GM18526 (cell line): ENCODE data around the gene C14orf39.

Experiments used
- POLR2A ChIP-seq: IDR thresholded peaks from 3 replicates; pipeline ENCODE4 v1.6.1; 2011; ENCODE audit not compliant: insufficient read length; ENCODE audit errors: extremely low read depth

The C14orf39 gene, protein sequence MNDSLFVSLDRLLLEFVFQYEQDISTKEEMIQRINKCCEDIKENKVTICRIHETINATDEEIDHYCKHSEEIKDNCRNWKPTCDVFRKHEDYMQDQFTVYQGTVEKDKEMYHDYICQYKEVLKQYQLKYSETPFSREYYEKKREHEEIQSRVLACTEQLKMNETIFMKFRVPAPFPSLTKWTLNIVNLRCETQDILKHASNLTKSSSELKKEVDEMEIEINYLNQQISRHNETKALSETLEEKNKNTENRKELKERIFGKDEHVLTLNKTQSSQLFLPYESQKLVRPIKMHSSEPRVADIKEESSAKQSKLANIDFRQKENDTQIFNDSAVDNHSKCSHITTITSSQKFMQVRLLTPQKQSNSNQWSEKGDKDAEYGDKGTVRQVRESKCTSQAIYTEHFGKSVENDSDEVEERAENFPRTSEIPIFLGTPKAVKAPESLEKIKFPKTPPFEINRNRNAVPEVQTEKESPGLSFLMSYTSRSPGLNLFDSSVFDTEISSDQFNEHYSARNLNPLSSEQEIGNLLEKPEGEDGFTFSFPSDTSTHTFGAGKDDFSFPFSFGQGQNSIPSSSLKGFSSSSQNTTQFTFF

DNA sequence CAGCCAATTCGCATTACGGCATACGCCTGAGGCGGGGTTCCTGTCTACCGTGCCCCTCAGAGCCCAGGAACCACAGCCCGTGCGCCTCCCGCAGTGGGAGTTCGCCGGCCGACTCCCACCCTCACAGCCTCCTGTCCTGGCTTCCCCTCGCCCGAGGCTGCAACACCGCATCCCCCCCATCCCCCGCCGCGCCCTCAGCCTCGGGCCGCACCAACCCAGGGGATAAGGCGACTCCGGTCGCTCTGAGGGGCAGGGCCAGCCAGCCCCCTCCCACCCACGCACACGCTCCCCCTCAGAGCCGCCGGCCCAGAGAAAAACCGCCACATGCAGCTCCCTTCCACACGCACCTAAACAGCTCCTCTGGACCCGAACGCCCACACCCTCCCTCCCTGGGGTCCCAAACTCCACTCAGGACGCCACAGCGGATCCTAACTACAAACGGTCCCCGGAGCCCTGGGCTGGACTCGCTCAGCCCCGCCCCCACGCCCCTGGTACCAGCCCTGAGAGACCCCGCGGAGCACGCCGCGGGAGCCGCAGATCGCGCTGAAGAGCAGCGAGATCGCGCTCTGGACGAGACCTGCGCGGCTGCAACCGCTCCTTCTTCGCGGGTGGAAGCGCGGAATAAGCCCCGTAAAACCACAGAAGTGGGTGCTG lies at the start of gene C14orf39:
C14orf39 (minus strand) TSS at position 466 of the 654 bp plus-strand sequence. CDS start 985 bp downstream, outside the sequence.
- no peak for TF ChIP-seq POLR2A

DNA sequence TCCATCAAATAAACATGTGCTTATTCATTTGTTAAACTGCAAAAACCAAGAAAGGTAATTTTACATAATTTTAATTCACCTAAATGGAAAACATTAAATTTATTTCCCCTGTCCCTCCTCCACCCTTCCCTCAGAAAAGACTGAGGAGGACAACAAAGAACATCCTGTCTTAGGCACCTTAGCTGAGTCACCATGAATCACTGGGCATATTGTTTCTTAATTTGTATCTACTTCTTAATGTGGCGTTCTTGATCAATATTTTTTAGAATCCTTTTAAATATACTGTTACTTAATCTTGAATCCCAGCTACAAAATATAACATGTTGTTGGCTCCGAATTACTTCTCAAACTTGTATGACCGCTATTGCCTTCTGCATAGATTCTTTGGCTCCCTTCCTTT lies 46.6 kb upstream of the C14orf39 start:
- TF ChIP-seq POLR2A = no peak

DNA sequence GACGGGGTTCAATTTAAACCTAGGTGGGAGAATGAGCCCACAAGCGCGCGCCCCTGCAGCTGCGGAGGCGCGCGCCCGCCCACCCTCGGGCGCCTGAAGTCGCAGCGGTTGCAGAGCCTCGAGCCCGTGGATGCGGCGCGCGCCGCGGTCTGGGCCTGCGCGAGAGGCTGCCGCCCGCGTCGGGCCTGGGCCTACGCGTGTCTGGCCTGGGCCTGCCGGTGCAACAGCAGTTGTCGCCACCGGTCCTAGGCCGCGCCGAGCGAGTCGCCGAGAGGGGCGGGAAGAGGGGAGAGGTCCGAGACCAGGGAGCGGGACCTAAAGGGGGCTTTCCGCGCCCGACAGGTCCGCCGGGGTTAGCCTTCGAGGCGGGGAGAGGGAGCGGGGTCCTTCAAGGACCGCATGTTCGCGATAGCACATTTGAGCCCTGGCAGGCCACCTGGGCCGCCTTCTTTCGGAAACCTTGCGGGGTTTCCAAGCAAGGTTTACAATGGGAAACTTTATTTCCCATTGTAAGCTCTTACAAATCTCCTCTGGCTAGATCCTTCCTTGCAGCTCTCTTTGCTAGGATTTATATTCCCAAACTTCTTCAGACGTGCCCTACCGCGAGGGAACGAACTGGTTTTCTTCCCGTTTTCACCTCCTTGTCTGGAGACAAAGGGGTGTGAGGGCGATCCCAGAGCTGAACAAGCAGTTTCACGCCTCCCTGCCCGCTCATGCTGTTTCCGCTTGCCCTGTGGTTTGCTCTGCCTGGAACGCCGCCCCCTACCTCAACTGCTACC lies 29.8 kb upstream of the C14orf39 start:
- no peak for TF ChIP-seq POLR2A

DNA sequence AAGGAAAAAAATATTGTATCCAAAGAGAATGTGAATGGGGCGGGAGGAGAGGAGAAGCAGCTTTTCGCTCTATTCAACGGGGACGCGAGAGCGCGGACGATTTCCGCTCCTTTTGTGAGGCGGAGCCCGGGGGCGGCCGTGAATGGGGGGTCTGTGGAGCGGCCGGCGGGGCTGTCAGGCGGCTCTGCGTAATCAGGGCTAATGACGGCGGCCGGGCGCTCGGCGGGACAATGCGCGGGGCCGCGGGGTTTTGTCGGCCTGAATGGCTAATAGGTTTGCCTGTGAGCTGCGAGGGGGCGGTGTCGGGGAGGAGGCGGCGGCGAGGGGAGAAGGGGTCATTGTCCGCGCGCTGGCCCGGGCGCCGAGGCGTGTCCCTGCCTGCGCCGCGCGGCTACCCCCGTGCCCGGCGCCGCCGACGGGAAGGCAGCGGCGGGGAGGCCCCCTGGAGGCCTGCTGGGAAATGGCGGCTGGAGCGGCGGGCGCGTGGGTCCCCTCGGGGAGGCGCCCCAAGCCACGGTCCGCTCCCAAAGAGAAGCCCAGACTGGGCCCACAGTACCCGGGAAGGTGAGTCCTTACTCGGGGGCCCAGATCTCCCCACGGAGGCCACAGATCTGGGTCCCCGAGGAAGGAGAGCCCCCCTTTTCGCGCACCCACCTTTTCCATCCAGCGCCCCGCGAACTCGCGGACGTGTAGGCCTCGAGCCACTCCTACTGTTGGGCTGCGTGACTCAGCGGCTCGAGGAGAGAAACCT lies 29.1 kb upstream of the C14orf39 start:
- TF ChIP-seq POLR2A = no peak

DNA sequence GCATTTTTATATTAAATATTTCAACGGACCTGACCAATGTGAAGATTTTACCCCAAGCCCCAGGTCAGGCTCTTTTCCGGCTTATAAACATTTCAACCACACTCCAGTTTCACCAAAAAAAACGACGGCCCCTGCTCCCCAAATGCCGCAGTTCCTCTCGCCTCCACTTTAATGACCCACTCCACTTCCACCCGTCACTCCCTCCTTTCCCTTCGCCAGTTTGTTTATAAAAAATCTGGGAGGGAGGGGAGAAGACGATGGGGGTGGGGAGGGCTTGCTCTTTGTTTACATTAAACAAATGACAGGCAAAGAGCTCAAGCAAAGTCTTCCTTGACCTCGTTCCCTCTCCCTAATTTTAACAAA lies 28.5 kb upstream of the C14orf39 start:
- TF ChIP-seq POLR2A = no peak

DNA sequence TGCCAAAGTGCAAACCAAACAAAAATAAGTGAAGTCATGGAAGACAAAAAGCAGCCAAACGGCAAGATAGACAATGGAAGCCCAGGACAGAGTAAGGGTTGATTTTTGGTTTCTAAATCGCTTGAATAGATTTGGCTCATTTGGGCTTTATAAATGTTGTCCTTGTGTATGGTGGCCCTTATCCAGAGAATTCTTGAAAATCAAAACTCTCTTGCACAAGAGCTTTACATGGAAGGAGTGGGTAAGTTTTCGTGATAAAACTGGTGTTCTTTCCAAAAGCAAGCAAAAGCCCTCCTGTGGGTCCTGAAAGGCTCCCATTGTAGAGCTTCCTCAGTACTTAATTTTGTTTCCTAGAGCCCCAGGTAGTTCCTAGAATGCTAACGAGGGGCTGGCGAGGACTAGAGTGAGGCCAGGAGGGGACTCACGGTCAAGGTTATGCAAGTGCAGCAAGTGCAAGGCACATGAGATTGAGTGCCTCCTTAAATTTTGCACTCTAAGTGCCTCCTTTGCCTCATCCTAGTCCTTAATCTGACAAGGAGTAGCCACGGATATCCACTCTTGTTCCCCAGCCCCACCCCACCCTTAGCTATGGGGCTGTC lies 27.2 kb upstream of the C14orf39 start:
- TF ChIP-seq POLR2A = no peak

DNA sequence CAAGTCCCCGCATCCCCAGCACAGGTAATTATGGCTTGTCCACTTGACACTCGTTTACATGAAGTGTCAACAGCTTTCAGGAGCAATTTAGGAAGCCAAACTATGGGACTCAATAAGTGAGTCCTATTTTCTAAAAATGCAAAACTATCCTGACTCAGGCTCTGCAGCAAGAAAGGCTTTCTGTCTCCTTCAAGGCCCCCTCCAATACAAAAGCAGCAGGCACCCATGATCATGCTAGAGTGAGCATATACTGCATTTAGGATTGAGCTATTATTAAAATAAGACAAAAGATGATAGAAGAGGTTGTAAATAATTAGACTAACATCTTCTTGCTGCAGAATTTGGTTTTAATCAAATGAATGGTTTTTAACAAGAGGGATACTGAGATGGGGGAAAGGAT lies 26.3 kb upstream of the C14orf39 start:
- TF ChIP-seq POLR2A = no peak

DNA sequence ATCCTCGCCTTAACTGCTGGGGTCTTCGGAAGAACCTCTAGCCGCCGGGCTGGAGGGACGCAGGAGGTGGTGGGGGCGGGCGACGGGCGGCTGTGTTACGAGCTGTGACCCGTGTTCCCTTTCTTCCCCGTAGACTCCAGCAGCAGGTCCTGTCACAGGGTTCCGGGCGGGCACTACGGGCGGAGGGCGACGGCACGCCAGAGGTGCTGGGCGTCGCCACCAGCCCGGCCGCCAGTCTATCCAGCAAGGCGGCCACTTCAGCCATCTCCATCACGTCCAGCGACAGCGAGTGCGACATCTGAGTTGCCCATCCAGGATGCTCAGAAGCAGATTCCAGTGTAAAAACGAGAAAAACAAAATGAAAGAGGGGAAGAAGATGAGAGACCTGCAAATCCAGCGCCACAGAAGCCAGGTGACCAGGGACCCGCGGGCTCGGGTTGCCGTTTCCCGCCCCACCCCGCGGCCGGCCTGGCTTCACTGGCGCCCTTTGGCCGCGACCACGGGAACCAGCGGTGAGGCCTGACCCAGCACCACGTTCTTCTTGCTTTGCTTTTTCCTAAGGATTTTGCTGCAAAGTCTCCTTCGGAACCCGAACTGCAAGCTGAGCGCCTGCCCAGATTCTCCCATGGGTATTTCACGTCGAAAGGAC lies 25.2 kb upstream of the C14orf39 start:
- TF ChIP-seq POLR2A = no peak

DNA sequence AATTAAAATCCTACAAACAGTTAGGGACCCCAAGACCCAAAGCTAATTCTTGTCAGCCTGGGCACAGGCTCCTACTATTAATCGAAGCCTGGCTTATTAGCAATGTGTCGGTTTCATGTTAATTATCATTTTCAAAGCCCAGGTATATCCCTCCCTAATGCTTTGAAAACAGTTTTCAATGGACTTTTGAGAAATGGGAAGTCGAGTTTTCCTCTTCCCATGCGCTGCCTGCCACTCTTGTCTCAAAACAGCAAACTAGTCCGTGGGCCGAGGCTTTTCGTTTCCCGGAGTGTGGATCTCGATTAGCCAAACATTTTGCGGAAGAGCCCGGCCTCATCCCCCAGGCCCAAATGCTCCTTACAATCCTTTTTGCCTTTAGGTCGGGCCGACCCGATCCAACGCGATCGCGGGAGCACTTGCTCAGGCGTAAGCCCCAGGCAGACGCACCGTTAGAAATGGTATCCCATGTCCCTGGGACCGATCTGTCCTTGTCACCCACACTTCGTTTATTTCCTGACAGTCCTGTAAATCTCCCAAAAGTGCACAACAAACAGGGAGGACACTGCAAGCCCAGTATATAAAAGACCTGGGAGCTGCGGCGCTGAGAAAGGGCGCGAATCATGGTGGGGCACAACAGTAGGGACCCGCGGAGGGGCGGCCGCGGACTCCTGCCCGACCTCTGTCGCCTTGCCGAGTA lies 24.5 kb upstream of the C14orf39 start:
- no peak for TF ChIP-seq POLR2A

DNA sequence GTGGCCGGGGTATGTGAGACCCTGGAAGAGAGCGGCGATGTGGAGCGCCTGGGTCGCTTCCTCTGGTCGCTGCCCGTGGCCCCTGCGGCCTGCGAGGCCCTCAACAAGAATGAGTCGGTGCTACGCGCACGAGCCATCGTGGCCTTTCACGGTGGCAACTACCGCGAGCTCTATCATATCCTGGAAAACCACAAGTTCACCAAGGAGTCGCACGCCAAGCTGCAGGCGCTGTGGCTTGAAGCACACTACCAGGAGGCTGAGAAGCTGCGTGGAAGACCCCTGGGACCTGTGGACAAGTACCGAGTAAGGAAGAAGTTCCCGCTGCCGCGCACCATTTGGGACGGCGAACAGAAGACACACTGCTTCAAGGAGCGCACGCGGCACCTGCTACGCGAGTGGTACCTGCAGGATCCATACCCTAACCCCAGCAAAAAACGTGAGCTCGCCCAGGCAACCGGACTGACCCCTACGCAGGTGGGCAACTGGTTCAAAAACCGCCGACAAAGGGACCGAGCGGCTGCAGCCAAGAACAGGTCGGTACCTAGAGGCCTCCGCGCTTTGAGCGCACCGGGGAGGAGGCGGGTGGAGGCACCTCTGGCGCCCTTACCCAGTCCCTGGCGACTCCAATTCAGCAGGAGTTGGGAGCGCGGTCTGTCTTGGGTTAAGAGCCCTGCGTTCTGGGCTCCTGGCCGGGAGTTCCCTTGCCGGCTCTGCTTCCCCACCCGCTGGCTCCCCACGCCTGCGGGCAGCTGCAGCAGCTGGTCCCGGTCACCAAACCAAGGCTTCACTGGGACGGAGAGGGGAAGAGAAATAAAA lies 23.8 kb upstream of the C14orf39 start:
- no peak for TF ChIP-seq POLR2A

DNA sequence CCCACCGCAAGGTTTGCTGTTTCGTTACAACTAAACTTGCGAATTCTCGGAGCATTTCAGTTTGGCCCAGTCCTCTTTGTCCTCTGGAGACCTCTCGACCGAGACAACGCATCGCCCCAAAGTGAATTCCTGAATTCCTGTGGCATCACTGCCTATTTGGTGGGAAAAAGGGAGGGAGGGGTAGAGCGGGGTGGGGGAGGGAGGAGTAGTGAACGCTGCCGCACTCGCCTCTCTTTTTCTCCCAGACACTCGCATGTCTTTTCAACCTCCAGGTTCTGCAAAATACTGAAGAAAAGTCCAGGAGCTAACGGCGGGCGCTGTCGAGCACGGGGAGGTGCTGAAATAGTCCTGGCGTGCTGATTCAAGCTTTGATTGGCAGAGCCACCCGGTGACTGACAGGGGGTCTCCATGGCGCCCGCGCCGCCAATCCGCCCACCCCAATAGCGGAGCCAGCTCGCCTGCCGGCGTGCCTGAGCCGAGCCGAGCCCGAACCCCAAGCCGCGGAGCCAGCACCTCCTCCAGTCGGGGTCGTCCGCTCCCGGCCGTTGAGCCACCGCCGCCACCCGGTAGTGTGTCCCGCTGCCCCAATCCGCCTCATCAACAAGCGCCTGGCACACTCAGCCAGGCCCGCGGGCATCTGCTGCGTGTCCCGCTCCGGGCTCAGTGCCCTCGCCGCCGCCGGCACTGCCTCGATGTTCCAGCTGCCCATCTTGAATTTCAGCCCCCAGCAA lies 23.0 kb upstream of the C14orf39 start, which contains the start of gene SIX6:
SIX6 (plus strand) TSS at position 440 of the 731 bp plus-strand sequence; CDS start at position 693, 253 bp downstream.
- TF ChIP-seq POLR2A = no peak

DNA sequence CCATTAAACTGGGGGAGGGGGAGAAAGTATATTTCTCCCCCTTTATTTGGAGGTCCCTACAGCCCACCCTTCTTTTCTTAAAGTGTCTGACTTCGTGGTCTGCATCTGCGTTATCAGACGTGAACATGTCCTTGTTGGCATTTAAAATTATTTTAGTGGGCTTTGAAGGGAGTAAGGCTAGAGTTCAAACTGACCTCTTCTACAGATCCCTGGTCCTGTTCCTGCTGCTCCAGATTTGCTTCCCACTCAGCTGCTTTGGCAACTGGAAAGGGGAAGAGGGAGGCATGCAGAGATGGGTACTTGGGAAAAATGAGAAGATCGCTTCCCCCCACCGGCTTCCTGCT lies 22.5 kb upstream of the C14orf39 start:
- no peak for TF ChIP-seq POLR2A
